HEK293T (cell line): Measurements from ENCODE around the gene TMPRSS7.
"Not testable (repeated sequence)": the region's sequence is repeated elsewhere in the genome, so short reads cannot be mapped to it uniquely, and the experiment has no call there.

Source experiments
- CTCF ChIA-PET: fragments of 350-600 bp; formaldehyde crosslinking; extraction: SDS; loops from one replicate; lab custom pipeline; 2021; ENCODE audit warnings: antibody characterized with exemption, inconsistent platforms; lab: Yijun Ruan, JAX
- POLR2A ChIA-PET: fragments of 350-600 bp; formaldehyde crosslinking; extraction: SDS; loops from one replicate; lab custom pipeline; 2020; ENCODE audit warnings: antibody characterized with exemption, inconsistent platforms; lab: Yijun Ruan, JAX
- DNase-seq: peaks from one replicate; pipeline ENCODE4 v3.0.0; 2012; ENCODE audit warnings: mixed read lengths; ENCODE audit errors: extremely low spot score
- ARNT ChIP-seq: fragments of 450-650 bp; IDR thresholded peaks from 2 replicates; pipeline ENCODE4 v1.6.1; 2017; ENCODE audit warnings: mild to moderate bottlenecking
- BHLHE40 ChIP-seq: fragments of 450-650 bp; IDR thresholded peaks from 2 replicates; pipeline ENCODE4 v1.6.1; 2016; ENCODE audit warnings: mild to moderate bottlenecking, moderate library complexity, borderline replicate concordance
- CTBP1 ChIP-seq: fragments of 450-650 bp; IDR thresholded peaks from 2 replicates; pipeline ENCODE4 v1.6.1; 2016; ENCODE audit warnings: borderline replicate concordance
- ELF4 ChIP-seq: fragments of 450-650 bp; IDR thresholded peaks from 2 replicates; pipeline ENCODE4 v1.6.1; 2017; ENCODE audit warnings: antibody characterized with exemption
- FOXA1 ChIP-seq: fragments of 450-650 bp; IDR thresholded peaks from 2 replicates; pipeline ENCODE4 v1.6.1; 2016; ENCODE audit warnings: mild to moderate bottlenecking
- FOXK2 ChIP-seq: fragments of 450-650 bp; IDR thresholded peaks from 2 replicates; pipeline ENCODE4 v1.6.1; 2016; ENCODE audit warnings: mild to moderate bottlenecking
- FOXM1 ChIP-seq: fragments of 450-650 bp; IDR thresholded peaks from 2 replicates; pipeline ENCODE4 v1.6.1; 2017; ENCODE audit warnings: mild to moderate bottlenecking, borderline replicate concordance
- HDGF ChIP-seq: fragments of 450-650 bp; IDR thresholded peaks from 2 replicates; pipeline ENCODE4 v1.6.1; 2017; ENCODE audit warnings: antibody characterized with exemption, borderline replicate concordance
- L3MBTL2 ChIP-seq: fragments of 450-650 bp; conservative IDR thresholded peaks from 2 replicates; pipeline ENCODE4 v1.6.1; 2016; ENCODE audit warnings: mild to moderate bottlenecking
- LEF1 ChIP-seq: fragments of 450-650 bp; IDR thresholded peaks from 2 replicates; pipeline ENCODE4 v1.6.1; 2017; ENCODE audit warnings: mild to moderate bottlenecking, borderline replicate concordance
- NFRKB ChIP-seq: fragments of 450-650 bp; IDR thresholded peaks from 2 replicates; pipeline ENCODE4 v1.6.1; 2016; ENCODE audit warnings: mild to moderate bottlenecking, moderate library complexity
- PKNOX1 ChIP-seq: fragments of 450-650 bp; IDR thresholded peaks from 2 replicates; pipeline ENCODE4 v1.6.1; 2016
- SP1 ChIP-seq: fragments of 450-650 bp; IDR thresholded peaks from 2 replicates; pipeline ENCODE4 v1.6.1; 2017
- SUZ12 ChIP-seq: fragments of 450-650 bp; IDR thresholded peaks from 2 replicates; pipeline ENCODE4 v1.6.1; 2016; ENCODE audit warnings: mild to moderate bottlenecking
- TARDBP ChIP-seq: fragments of 450-650 bp; IDR thresholded peaks from 2 replicates; pipeline ENCODE4 v1.6.1; 2016
- ZNF384 ChIP-seq: fragments of 450-650 bp; IDR thresholded peaks from 2 replicates; pipeline ENCODE4 v1.6.1; 2016

The TMPRSS7 gene

GRCh38 chr3:112030901-112031300, 3.6 kb upstream of the TMPRSS7 start:
- TF ChIP-seq HDGF = no peak
- no peak for TF ChIP-seq L3MBTL2
- no peak for TF ChIP-seq SP1
- no peak for TF ChIP-seq SUZ12
- no peak for TF ChIP-seq ELF4
- no peak for TF ChIP-seq LEF1
- TF ChIP-seq BHLHE40 = no peak
- ChIA-PET CTCF (interaction anchor here (1.0 kb wide), 1 partner anchor 12 kb away, joined by 4 read pairs; no protein-coding TSS in a partner anchor), POLR2A (interaction anchor here (2.2 kb wide), 1 partner anchor 52 kb away, joined by 12 read pairs; the partner anchor contains the start of gene ABHD10)
- DNase-seq = no peak

- ChIA-PET CTCF (interaction anchor here (0.7 kb wide), 1 partner anchor 11 kb away, joined by 3 read pairs; no protein-coding TSS in a partner anchor), POLR2A (interaction anchor here (2.2 kb wide), 1 partner anchor 53 kb away, joined by 12 read pairs; the partner anchor contains the start of gene ABHD10)
- no peak for DNase-seq
- TF ChIP-seq CTBP1 (no peak), PKNOX1 (no peak), ZNF384 (no peak), ELF4 (no peak), BHLHE40 (no peak), FOXA1 (no peak), FOXK2 (no peak), TARDBP (no peak), L3MBTL2 (no peak), NFRKB (no peak), ARNT (no peak), HDGF (no peak), FOXM1 (no peak), LEF1 (no peak), SP1 (no peak), SUZ12 (no peak)
These were observed 2.3 kb upstream of the TMPRSS7 start for GRCh38 chr3:112032098-112032731.

GRCh38 chr3:112035241-112035640, 705 bp downstream of the TMPRSS7 start:
- POLR2A ChIA-PET = interaction anchor here (1.0 kb wide), 1 partner anchor 32 kb away, joined by 3 read pairs; no protein-coding TSS in a partner anchor
- no peak for DNase-seq
- CTCF ChIA-PET = interaction anchor here (1.0 kb wide), 1 partner anchor 8 kb away, joined by 3 read pairs; no protein-coding TSS in a partner anchor
- TF ChIP-seq SUZ12 (no peak), LEF1 (no peak), ELF4 (no peak), ARNT (no peak), HDGF (no peak), CTBP1 (no peak), PKNOX1 (no peak), ZNF384 (no peak)

- POLR2A ChIA-PET, CTCF ChIA-PET: not testable (repeated sequence)
These were observed 2.7 kb downstream of the TMPRSS7 start for GRCh38 chr3:112037194-112037593.

GRCh38 chr3:112038863-112039262, 4.3 kb downstream of the TMPRSS7 start:
- TF ChIP-seq NFRKB = no peak
- no peak for TF ChIP-seq FOXA1
- no peak for TF ChIP-seq BHLHE40
- TF ChIP-seq ZNF384 = no peak
- no peak for TF ChIP-seq CTBP1
- no peak for TF ChIP-seq PKNOX1
- no peak for TF ChIP-seq FOXM1
- no peak for TF ChIP-seq L3MBTL2
- no peak for TF ChIP-seq FOXK2
- TF ChIP-seq TARDBP = no peak
- ChIA-PET POLR2A (interaction anchor here (0.9 kb wide), 1 partner anchor 60 kb away, joined by 4 read pairs; the partner anchor contains the start of gene ABHD10), CTCF (no interaction called here)
- no peak for DNase-seq

More at GRCh38 chr3:112037194-112037593, 2.7 kb downstream of the TMPRSS7 start:
- DNase-seq = not testable (repeated sequence)

- ChIA-PET POLR2A (interaction anchor here (1.8 kb wide), 1 partner anchor 62 kb away, joined by 5 read pairs; the partner anchor contains the start of gene ABHD10), CTCF (no interaction called here)
- no peak for DNase-seq
- TF ChIP-seq FOXK2 (no peak), TARDBP (no peak), SUZ12 (no peak), NFRKB (no peak)
These were observed 6.8 kb downstream of the TMPRSS7 start for GRCh38 chr3:112041321-112041720.
